ENCODE data around the gene RABL6.

GRCh38 chr9:136868644-136869043, 60.9 kb downstream of the RABL6 start:
- TF ChIP-seq CTCF (IDR thresholded peaks at IDR 0.05) (no peak), POLR2A (IDR thresholded peaks at IDR 0.05) (no peak)

Data from esophagus squamous epithelium (tissue), 4 donors.